Stimulated activated naive CD8-positive, alpha-beta T cell treated with anti-CD3 and anti-CD28 coated beads, Interleukin-15, amount 100 ng/mL, for 72 hours (primary cell): ENCODE data around the gene GRAMD1B.
A peak's percentile ranks its signal among the peaks of the same experiment; 100 is the strongest.
"Not testable (repeated sequence)": the region's sequence is repeated elsewhere in the genome, so short reads cannot be mapped to it uniquely, and the experiment has no call there.

Experiments
- ATAC-seq: fragments of 150-1000 bp; cut with Tn5 transposase; 2 replicates; pipeline ENCODE4 v1.10.0; 2021; ENCODE audit warnings: mild to moderate bottlenecking, moderate library complexity
- DNase-seq, 2 donors: peaks; one replicate each; pipeline ENCODE4 v3.0.0; 2021 to 2022
- H3K27ac Mint-ChIP-seq, 2 donors: one replicate each; pipeline ENCODE4 v1.8.0; 2022; ENCODE audit warnings: mild to moderate bottlenecking in 2 of 2, mixed read lengths in 2 of 2, moderate library complexity in 2 of 2
- H3K27me3 Mint-ChIP-seq: one replicate; pipeline ENCODE4 v1.8.0; 2022; ENCODE audit warnings: mixed read lengths
- H3K4me1 Mint-ChIP-seq: one replicate; pipeline ENCODE4 v1.8.0; 2022; ENCODE audit warnings: mild to moderate bottlenecking, mixed read lengths
- H3K4me3 Mint-ChIP-seq, 2 donors: one replicate each; pipeline ENCODE4 v1.8.0; 2022; ENCODE audit warnings: mild to moderate bottlenecking in 2 of 2, mixed read lengths in 2 of 2, moderate library complexity in 1 of 2
- H3K9me3 Mint-ChIP-seq, 2 donors: one replicate each; pipeline ENCODE4 v1.8.0; 2022; ENCODE audit warnings: mixed read lengths in 2 of 2

The GRAMD1B gene

DNA sequence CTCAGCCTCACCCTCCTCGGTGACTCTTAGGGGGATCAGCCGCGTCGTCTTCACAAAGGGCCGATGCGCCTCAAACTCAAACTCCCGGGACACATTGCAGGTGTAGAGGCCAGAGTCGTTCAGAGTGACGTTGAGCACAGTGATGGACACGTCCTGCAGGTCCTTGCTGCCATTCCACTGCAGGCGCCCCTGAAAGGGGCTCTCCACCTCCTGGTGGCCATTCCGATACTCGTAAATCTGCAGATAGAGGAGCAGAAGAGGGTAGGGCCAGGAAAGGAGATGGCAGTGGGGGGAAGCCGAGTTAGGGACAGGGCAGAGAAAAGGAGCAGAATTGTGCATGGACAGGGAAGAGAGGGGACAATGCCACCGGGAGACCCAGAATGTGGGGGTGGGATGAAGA lies 212.4 kb downstream of the GRAMD1B start:
- H3K27me3 Mint-ChIP-seq: peaks cover 40% of the 10 kb centered on the region
- DNase-seq (no peak), ATAC-seq (no peak)
- no peaks in the 10 kb centered on the region for H3K9me3 Mint-ChIP-seq
- peaks cover 6% of the 10 kb centered on the region for H3K4me1 Mint-ChIP-seq
- no peak overlapping the region for H3K27ac Mint-ChIP-seq
- no peak overlapping the region for H3K4me3 Mint-ChIP-seq

DNA sequence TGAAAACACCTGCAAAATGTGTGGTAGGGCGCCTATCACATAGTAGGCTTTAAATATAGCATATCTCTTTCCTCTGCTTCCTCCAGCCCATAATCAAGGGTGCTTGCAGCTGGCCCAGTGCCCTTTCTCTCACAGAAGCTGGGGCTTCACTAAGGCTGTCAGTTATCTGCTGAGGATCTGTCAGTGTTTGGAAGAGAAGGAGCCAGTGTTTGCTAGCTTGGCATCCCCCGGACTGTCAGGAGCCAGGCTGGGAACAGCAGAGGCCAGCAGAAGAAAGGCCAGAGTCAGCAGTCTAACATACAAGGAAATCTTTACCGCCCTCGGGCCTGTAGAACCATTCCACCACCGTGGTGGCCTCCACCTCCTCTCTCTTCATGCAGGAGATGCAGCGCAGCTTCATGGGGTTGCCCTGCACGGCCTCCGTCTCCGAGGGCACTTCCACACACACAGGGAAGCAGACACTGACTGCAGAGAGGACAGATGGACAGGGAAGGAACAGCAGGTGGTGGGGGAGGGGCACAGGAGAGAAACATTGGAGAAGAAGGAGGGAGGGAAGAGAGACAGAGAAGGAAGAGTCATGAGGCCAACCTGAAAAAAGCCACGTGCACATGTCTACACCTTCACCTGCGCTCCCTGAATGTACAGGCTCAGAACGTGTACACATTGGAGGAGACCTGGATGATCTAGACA lies 215.4 kb downstream of the GRAMD1B start:
- DNase-seq (no peak), ATAC-seq (no peak)
- Mint-ChIP-seq H3K9me3 (no peaks in the 10 kb centered on the region), H3K4me1 (peaks cover 6% of the 10 kb centered on the region), H3K27me3 (peaks cover 36% of the 10 kb centered on the region), H3K4me3 (no peak overlapping the region), H3K27ac (no peak overlapping the region)

DNA sequence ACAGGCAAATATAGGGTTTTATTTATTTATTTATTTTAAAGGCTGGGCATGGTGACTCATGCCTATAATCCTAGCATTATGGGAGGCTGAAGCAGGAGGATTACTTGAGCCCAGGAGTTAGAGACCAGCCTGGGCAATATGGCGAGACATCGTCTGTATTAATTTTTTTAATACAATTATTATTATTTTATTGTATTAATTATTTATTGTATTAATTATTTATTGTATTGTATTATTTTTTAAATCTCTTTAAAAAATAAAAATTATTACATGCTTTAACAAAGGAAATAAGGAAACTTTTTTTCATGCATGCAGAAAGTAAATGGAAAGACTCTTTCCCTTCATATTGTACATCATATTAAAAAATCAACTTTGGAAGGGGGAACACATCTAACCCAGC lies 220.8 kb downstream of the GRAMD1B start:
- ATAC-seq (no peak), DNase-seq (no peak)
- H3K4me3 Mint-ChIP-seq: no peak overlapping the region
- no peak overlapping the region for H3K27ac Mint-ChIP-seq
- peaks cover 6% of the 10 kb centered on the region for H3K4me1 Mint-ChIP-seq
- H3K9me3 Mint-ChIP-seq: no peaks in the 10 kb centered on the region
- H3K27me3 Mint-ChIP-seq: peaks cover 66% of the 10 kb centered on the region

DNA sequence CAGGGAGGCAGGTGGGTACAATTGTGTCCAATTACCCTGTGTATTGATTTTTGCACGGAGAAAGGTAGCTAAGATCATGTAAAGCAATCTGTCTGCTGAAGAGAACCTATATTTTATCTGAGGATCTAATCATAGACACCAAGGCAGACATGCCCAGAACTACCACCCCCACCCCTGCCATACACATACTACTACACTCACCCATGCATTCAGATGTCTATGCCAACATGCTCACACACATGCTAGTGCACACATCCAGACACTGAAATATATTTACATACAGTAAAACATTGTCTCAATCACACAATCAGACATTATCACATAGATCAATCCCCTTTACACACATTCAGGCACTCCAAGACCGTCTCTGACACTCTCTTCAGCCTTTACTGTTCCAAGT lies 222.5 kb downstream of the GRAMD1B start:
- H3K27ac Mint-ChIP-seq: no peak overlapping the region
- H3K4me3 Mint-ChIP-seq: no peak overlapping the region
- H3K9me3 Mint-ChIP-seq: no peaks in the 10 kb centered on the region
- ATAC-seq: no peak
- peaks cover 60% of the 10 kb centered on the region for H3K27me3 Mint-ChIP-seq
- peaks cover 6% of the 10 kb centered on the region for H3K4me1 Mint-ChIP-seq
- DNase-seq: no peak

DNA sequence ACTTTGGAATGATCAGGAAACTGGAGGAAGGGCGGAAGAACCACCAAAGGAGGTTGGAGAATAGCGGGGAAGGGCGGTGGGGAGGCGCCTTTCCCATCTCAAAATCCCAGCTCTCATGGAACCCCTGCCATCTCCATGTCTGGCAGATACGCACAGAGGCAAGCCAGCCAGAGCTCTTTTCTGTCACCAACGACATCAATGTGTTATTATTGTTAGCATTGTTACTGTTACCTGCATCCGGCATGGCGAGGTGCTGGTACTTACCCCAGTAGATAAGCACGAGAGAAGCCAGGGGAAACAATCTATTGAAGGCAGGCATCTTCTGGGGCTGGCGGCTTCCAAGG lies 223.4 kb downstream of the GRAMD1B start:
- Mint-ChIP-seq H3K4me3 (peak overlapping the region; percentile 61 to 64), H3K27me3 (peaks cover 60% of the 10 kb centered on the region), H3K9me3 (peaks cover 5 to 7% of the 10 kb centered on the region in 2 donors), H3K27ac (no peak overlapping the region), H3K4me1 (peaks cover 6% of the 10 kb centered on the region)
- DNase-seq: no peak
- ATAC-seq: no peak

DNA sequence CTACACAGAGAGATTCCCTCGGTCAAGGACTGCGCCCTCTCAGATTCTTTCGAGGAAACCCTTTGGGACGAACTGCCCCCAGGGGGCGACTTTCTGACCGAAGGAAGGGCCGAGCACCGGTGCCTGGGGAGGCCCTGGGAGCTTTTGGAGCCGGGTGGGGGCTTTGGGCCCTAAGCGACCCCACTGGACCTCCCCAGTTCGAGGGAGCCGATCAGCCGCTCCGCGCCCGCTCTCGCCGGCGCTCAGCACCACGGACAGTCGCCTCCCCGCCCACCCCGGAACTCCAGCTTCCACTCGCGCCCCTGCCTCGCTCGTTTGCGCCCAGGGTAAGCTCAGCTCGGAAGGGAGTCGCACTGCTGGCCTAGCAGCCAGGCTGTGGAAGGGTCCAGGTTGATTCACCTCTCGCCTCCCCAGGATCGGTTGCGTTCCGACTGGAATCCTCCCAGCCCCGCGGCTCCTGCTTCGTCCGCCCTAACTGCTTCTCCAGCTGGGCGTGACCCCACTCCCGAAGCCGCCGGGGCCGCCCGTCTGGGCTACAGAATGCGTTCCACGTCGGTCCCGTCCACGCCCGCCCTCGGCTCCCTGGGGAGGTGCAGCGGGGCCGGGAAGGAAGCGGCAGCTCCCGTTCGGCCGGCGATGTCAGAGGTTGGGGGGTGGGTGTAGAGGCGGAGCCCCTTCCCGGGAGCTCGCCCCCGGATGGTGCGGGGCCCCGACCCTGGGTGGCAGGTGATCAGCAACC lies 223.9 kb downstream of the GRAMD1B start:
- H3K27ac Mint-ChIP-seq: no peak overlapping the region
- H3K4me3 Mint-ChIP-seq: peak overlapping the region; percentile 61 to 64
- peaks cover 11% of the 10 kb centered on the region for H3K4me1 Mint-ChIP-seq
- H3K27me3 Mint-ChIP-seq: peaks cover 60% of the 10 kb centered on the region
- peak; percentile 73 for ATAC-seq
- H3K9me3 Mint-ChIP-seq: peaks cover 10 to 13% of the 10 kb centered on the region in 2 donors
- peak; percentile 11 to 15 for DNase-seq

DNA sequence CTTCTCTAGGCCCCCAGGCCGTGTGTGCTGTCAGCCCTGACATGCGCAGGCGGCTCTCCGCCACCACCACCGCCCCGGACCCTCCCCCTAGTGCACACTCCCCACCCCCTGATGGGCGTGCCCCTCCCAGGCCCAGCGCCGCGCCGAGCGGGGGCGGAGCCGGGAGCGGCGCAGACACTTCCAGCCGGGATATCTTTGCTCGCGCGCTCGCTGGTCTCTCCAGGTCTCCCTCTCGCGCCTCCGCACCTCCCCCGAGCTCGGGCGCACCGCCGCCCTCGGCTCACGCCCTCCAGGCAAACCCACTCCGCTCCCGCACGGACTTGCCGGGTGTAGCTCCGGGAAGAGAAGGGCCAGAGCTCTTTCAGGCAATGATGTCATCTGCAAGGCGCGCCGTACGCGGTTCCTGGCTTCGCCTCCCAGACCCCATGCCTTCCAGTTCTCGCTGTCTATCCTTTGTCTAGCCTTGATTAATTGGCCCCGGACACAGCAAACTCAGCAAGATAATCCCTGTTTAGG lies 224.6 kb downstream of the GRAMD1B start, which contains the start of gene SCN3B:
TSS of gene SCN3B (minus strand) at position 59 of the 516 bp plus-strand sequence. CDS start 823 bp downstream, outside the sequence.
- no peak within 1 kb of the TSS for H3K27ac Mint-ChIP-seq

DNA sequence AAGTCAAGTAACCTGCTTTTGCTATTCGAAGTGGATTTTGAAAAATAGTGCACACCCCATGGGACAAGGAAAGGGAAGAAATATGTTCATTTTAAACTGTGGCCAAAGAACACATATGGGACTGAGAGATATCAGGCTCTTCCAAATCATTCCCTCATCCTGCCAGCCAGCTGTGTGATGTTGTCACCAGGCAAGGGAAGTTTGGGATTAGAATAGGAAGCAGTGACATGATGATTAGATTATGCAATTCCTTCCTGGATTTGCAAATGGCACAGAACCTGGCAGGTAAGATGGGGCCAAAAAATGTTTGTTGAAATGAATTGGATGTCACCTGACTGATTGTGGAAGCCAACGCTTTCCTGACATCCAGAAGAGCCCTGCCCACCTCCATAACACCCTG lies 229.2 kb downstream of the GRAMD1B start:
- H3K9me3 Mint-ChIP-seq: peaks cover 22 to 33% of the 10 kb centered on the region in 2 donors
- peaks cover 18% of the 10 kb centered on the region for H3K4me1 Mint-ChIP-seq
- DNase-seq (no peak), ATAC-seq (no peak)
- H3K27me3 Mint-ChIP-seq: peaks cover 27% of the 10 kb centered on the region
- no peak overlapping the region for H3K27ac Mint-ChIP-seq
- H3K4me3 Mint-ChIP-seq: no peak overlapping the region

More for the DNA sequence above, 224.6 kb downstream of the GRAMD1B start, which contains the start of gene SCN3B:
- peaks cover 18% of the 10 kb centered on the region for H3K4me1 Mint-ChIP-seq
- DNase-seq: no peak
- H3K27me3 Mint-ChIP-seq: peaks cover 59% of the 10 kb centered on the region
- peaks cover 17% of the 10 kb centered on the region in 2 donors for H3K9me3 Mint-ChIP-seq
- H3K4me3 Mint-ChIP-seq: peak within 1 kb of the TSS; percentile 69 to 75
- ATAC-seq: peak; percentile 72

DNA sequence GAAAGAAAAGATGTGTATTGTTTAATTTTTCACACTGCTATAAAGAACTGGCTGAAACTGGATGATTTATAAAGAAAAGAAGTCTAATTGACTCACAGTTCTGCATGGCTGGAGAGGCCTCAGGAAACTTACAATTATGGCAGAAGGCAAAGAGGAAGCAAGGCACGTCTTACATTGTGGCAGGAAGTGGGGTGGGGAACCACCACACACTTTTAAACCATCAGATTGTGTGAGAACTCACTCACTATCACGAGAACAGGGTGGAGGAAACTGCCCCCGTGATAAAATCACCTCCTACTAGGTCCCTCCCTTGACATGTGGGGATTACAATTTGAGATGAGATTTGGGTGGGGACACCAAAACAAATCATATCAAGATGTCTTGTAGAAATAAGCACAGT lies 229.9 kb downstream of the GRAMD1B start:
- Mint-ChIP-seq H3K9me3 (peaks cover 22 to 33% of the 10 kb centered on the region in 2 donors), H3K27ac (peak overlapping the region in 1 of 2 donors; percentile 27), H3K4me1 (peaks cover 18% of the 10 kb centered on the region), H3K27me3 (peaks cover 21% of the 10 kb centered on the region)
- ATAC-seq: peak; percentile 84
- peak in 1 of 2 donors; percentile 38 for DNase-seq
- not testable (repeated sequence) for H3K4me3 Mint-ChIP-seq

DNA sequence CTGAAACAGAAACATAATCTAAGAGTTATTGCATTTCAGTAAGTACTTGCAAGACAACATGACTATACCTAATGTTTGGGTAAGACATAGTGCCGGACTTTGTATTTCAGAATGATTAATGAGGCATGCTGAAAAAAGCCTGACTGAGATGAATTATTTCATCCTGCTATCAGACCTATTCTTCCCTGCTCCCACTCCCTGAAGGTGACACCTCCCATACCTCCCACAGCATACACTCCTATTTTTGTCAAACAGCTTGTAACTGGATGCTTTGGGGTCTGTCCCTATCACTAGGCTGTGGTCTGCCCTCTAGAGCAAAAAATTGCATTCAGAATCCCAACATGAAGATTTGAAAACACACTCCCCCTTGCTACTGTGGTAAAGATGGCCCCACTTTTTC lies 235.2 kb downstream of the GRAMD1B start:
- Mint-ChIP-seq H3K9me3 (peaks cover 5 to 17% of the 10 kb centered on the region in 2 donors), H3K27ac (no peak overlapping the region), H3K27me3 (peaks cover 7% of the 10 kb centered on the region), H3K4me3 (no peak overlapping the region), H3K4me1 (no peaks in the 10 kb centered on the region)
- ATAC-seq (no peak), DNase-seq (no peak)

DNA sequence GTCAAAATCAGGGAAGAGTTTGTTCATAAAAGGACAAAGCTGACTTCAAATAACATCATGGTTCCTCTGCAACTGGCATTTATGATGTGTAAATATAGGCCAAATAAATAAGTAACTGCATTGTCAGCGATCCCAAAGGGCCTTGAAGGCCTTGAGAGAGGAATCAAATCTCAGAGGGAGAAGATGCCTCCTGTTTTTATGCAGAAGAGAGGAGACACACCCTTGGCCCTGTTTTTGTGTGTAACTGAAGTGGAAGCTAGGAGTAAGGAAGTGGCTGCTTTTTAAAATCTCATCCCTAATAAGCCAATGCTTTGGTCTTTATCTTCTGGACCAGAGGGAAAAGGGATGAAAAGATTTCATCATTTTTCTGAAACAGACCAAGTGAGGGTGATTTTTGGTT lies 240.0 kb downstream of the GRAMD1B start:
- Mint-ChIP-seq H3K27ac (no peak overlapping the region), H3K27me3 (no peaks in the 10 kb centered on the region)
- ATAC-seq: no peak

DNA sequence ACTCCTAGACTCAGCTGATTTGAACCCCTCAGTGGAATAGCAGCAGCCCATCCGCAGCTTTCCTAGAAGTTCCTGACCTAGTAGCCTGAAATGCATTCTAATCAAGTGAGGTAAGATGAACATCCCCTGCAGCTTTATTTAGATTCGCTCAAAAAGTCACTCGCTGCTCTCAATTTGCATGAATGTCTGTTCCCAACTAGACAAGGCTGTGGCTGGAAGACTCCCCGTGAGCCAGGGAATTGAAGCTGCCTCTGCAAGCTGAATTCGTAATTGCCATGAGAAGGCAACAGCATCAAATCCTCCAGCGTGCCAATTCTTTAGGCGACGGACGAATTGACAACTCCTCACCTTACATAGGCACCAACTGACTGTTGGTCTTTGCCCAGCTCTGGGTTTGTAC lies 241.5 kb downstream of the GRAMD1B start:
- H3K27ac Mint-ChIP-seq: no peak overlapping the region
- H3K4me3 Mint-ChIP-seq: no peak overlapping the region

More for the DNA sequence above, 240.0 kb downstream of the GRAMD1B start:
- DNase-seq: no peak
- H3K9me3 Mint-ChIP-seq: no peaks in the 10 kb centered on the region
- H3K4me3 Mint-ChIP-seq: no peak overlapping the region
- H3K4me1 Mint-ChIP-seq: no peaks in the 10 kb centered on the region

DNA sequence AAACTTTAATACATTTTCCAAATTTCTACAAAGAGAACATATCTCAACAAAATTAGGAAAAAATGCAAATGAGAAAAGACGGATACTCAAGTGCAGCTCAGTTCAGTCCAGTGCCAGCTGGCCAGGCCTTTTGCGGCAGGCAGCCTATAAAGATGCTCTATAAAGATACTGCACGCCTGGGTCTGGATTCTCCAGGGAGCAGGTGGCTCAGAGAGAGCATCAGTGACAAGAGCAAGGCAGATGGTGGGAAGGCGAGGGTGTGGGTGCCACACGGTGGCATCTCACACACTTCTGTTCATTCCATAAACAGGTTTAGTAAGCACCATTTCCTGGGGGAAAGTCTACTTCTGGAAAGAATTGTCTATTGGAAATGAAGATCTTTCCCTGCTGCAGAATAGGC lies 242.5 kb downstream of the GRAMD1B start:
- no peak for ATAC-seq
- DNase-seq: no peak
- no peak overlapping the region for H3K4me3 Mint-ChIP-seq
- H3K4me1 Mint-ChIP-seq: no peaks in the 10 kb centered on the region
- H3K9me3 Mint-ChIP-seq: no peaks in the 10 kb centered on the region
- H3K27me3 Mint-ChIP-seq: no peaks in the 10 kb centered on the region
- H3K27ac Mint-ChIP-seq: no peak overlapping the region

More for the DNA sequence above, 241.5 kb downstream of the GRAMD1B start:
- no peak for DNase-seq
- Mint-ChIP-seq H3K27me3 (no peaks in the 10 kb centered on the region), H3K4me1 (no peaks in the 10 kb centered on the region), H3K9me3 (no peaks in the 10 kb centered on the region)
- no peak for ATAC-seq

DNA sequence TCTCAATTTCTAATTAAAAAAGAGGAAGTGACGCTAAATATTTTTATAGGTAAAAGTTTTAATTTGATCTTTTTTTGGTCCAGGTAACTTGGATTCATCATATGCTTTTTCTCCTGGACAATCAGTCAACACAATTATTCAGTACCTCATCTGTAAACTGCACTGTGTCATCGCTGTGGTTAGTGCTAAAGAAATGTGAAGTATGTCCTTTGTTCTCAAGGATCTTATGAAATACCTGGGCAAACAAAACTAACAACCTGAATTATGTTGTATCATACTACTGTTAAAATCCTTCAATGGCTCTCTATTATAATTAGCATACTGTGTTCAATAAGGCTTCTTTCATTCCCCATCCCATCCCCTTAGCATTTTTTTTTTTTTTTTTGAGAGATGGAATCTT lies 244.2 kb downstream of the GRAMD1B start:
- H3K4me1 Mint-ChIP-seq: no peaks in the 10 kb centered on the region
- no peaks in the 10 kb centered on the region for H3K9me3 Mint-ChIP-seq
- DNase-seq: no peak
- no peak for ATAC-seq
- H3K27me3 Mint-ChIP-seq: no peaks in the 10 kb centered on the region
- no peak overlapping the region for H3K4me3 Mint-ChIP-seq
- H3K27ac Mint-ChIP-seq: no peak overlapping the region
